OCI-LY1 (cell line): Measurements from ENCODE around the gene SOX3.

Experiments used
- H2AFZ ChIP-seq: fragments of 200-600 bp; sonication (generic), shearing (Covaris generic); 2 replicates; pipeline ENCODE4 v1.6.0; 2014; ENCODE audit warnings: antibody characterized with exemption, mild to moderate bottlenecking, low read length
- H3F3A ChIP-seq: fragments of 200-600 bp; sonication (generic), shearing (Covaris generic); 2 replicates; pipeline ENCODE4 v1.6.0; 2014; ENCODE audit warnings: mild to moderate bottlenecking, antibody characterized with exemption, low read length, moderate library complexity; ENCODE audit not compliant: insufficient read depth
- H3K27ac ChIP-seq: fragments of 200-600 bp; sonication (generic); 2 replicates; pipeline ENCODE4 v1.5.1; 2014; ENCODE audit warnings: low read length, mixed run types, mild to moderate bottlenecking, low read depth; ENCODE audit not compliant: poor library complexity, severe bottlenecking
- H3K27me3 ChIP-seq: fragments of 200-600 bp; sonication (generic); 2 replicates; pipeline ENCODE4 v1.6.0; 2014; ENCODE audit warnings: antibody characterized with exemption, mild to moderate bottlenecking, low read length, moderate library complexity; ENCODE audit not compliant: insufficient read depth
- H3K36me3 ChIP-seq: fragments of 200-600 bp; sonication (generic); 2 replicates; pipeline ENCODE4 v1.6.1; 2014; ENCODE audit warnings: mild to moderate bottlenecking, antibody characterized with exemption, low read length, moderate library complexity, mixed read lengths; ENCODE audit not compliant: insufficient read depth
- H3K4me1 ChIP-seq: fragments of 200-600 bp; sonication (generic); 2 replicates; pipeline ENCODE4 v1.5.1; 2014; ENCODE audit warnings: mild to moderate bottlenecking, low read length, moderate library complexity; ENCODE audit not compliant: insufficient read depth, severe bottlenecking
- H3K4me2 ChIP-seq: fragments of 200-600 bp; sonication (generic), shearing (Covaris generic); 2 replicates; pipeline ENCODE4 v1.6.1; 2014; ENCODE audit warnings: low read length
- H3K4me3 ChIP-seq: fragments of 200-600 bp; sonication (generic); 2 replicates; pipeline ENCODE4 v1.5.1; 2014; ENCODE audit warnings: low read length, low read depth, mild to moderate bottlenecking, mixed read lengths; ENCODE audit not compliant: poor library complexity, severe bottlenecking
- H3K79me2 ChIP-seq: fragments of 200-600 bp; shearing (Covaris generic); 2 replicates; pipeline ENCODE4 v1.6.1; 2016; ENCODE audit warnings: mixed run types, low read length, mixed read lengths; ENCODE audit not compliant: insufficient read depth
- H3K9ac ChIP-seq: fragments of 200-600 bp; sonication (generic), shearing (Covaris generic); 2 replicates; pipeline ENCODE4 v1.6.1; 2014; ENCODE audit warnings: mild to moderate bottlenecking, low read length, mixed read lengths
- H3K9me2 ChIP-seq: fragments of 200-600 bp; sonication (generic), shearing (Covaris generic); 2 replicates; pipeline ENCODE4 v1.6.1; 2014; ENCODE audit warnings: low read depth, mild to moderate bottlenecking, low read length, mixed read lengths
- H3K9me3 ChIP-seq: fragments of 200-600 bp; shearing (Covaris generic); 2 replicates; pipeline ENCODE4 v1.6.1; 2014; ENCODE audit warnings: low read length, mixed read lengths
- H4K20me1 ChIP-seq: fragments of 200-600 bp; sonication (generic), shearing (Covaris generic); 2 replicates; pipeline ENCODE4 v1.6.0; 2016; ENCODE audit warnings: mild to moderate bottlenecking, low read length; ENCODE audit not compliant: insufficient read depth
- CTCF ChIP-seq: fragments of 200-600 bp; sonication (generic), shearing (Covaris generic); IDR thresholded peaks from 2 replicates; pipeline ENCODE4 v1.5.1; 2017; ENCODE audit warnings: mild to moderate bottlenecking, antibody characterized with exemption, low read length, moderate library complexity, mixed read lengths
- EZH2 ChIP-seq: fragments of 200-600 bp; sonication (generic), shearing (Covaris generic); IDR thresholded peaks from 2 replicates; pipeline ENCODE4 v1.8.0; 2017; ENCODE audit warnings: borderline replicate concordance, mixed run types, mild to moderate bottlenecking, antibody characterized with exemption, low read length, moderate library complexity, mixed read lengths

SOX3 gene

GRCh38 chrX:140480765-140481164, 24.1 kb downstream of the SOX3 start:
- H3K4me3 ChIP-seq, result no peak overlapping the region
- no peak overlapping the region for H3K4me2 ChIP-seq
- H3F3A ChIP-seq, result no peaks in the 10 kb centered on the region
- no peaks in the 10 kb centered on the region for H3K9me3 ChIP-seq
- no peaks in the 10 kb centered on the region for H3K4me1 ChIP-seq
- no peak overlapping the region for H3K9ac ChIP-seq
- no peaks in the 10 kb centered on the region for H4K20me1 ChIP-seq
- H3K27ac ChIP-seq, result no peak overlapping the region
- H2AFZ ChIP-seq, result no peak overlapping the region
- H3K36me3 ChIP-seq, result no peaks in the 10 kb centered on the region
- TF ChIP-seq EZH2 (no peak), CTCF (no peak)
- no peaks in the 10 kb centered on the region for H3K9me2 ChIP-seq
- no peaks in the 10 kb centered on the region for H3K27me3 ChIP-seq
- no peaks in the 10 kb centered on the region for H3K79me2 ChIP-seq

- H2AFZ ChIP-seq, result no peak overlapping the region
- H3K27ac ChIP-seq, result no peak overlapping the region
- H3K4me3 ChIP-seq, result no peak overlapping the region
- TF ChIP-seq EZH2 (no peak), CTCF (no peak)
- H3F3A ChIP-seq, result no peaks in the 10 kb centered on the region
- no peaks in the 10 kb centered on the region for H4K20me1 ChIP-seq
- no peaks in the 10 kb centered on the region for H3K9me3 ChIP-seq
- no peaks in the 10 kb centered on the region for H3K79me2 ChIP-seq
- H3K27me3 ChIP-seq, result no peaks in the 10 kb centered on the region
- no peaks in the 10 kb centered on the region for H3K36me3 ChIP-seq
- H3K9me2 ChIP-seq, result no peaks in the 10 kb centered on the region
- H3K4me2 ChIP-seq, result no peak overlapping the region
- no peaks in the 10 kb centered on the region for H3K4me1 ChIP-seq
- no peak overlapping the region for H3K9ac ChIP-seq
Observed at GRCh38 chrX:140477987-140478386, 26.9 kb downstream of the SOX3 start.

GRCh38 chrX:140475025-140475424, 29.8 kb downstream of the SOX3 start:
- no peak overlapping the region for H2AFZ ChIP-seq
- H3K4me3 ChIP-seq, result no peak overlapping the region
- no peaks in the 10 kb centered on the region for H3K9me3 ChIP-seq
- no peaks in the 10 kb centered on the region for H3K79me2 ChIP-seq
- no peaks in the 10 kb centered on the region for H3K9me2 ChIP-seq
- H3K4me1 ChIP-seq, result no peaks in the 10 kb centered on the region
- H3K36me3 ChIP-seq, result no peaks in the 10 kb centered on the region
- no peaks in the 10 kb centered on the region for H3K27me3 ChIP-seq
- no peaks in the 10 kb centered on the region for H4K20me1 ChIP-seq
- no peak overlapping the region for H3K27ac ChIP-seq
- H3K4me2 ChIP-seq, result no peak overlapping the region
- no peaks in the 10 kb centered on the region for H3F3A ChIP-seq
- no peak overlapping the region for H3K9ac ChIP-seq
- TF ChIP-seq EZH2, result no peak
- no peak for TF ChIP-seq CTCF
